NCI-H345 treated with DMSO at 0.1 percent for 48 hours (cell line): ENCODE measurements around the gene LMX1B.

Experiments used
- DNase-seq: peaks from one replicate; lab custom pipeline; 2025; ENCODE audit not compliant: unreplicated experiment; lab: John Stamatoyannopoulos, UW

LMX1B gene

GRCh38 chr9:126630458-126631237 is 16.9 kb downstream of the LMX1B start:
- peak; percentile 25 for DNase-seq

- no peak for DNase-seq
Observed at GRCh38 chr9:126631254-126631653, 17.5 kb downstream of the LMX1B start.

- no peak for DNase-seq
Observed at GRCh38 chr9:126633881-126634558, 20.3 kb downstream of the LMX1B start.

- DNase-seq: no peak
Observed at GRCh38 chr9:126635061-126635460, 21.3 kb downstream of the LMX1B start.

- DNase-seq: no peak
Observed at GRCh38 chr9:126635661-126636439, 22.1 kb downstream of the LMX1B start.

- DNase-seq: no peak
Observed at GRCh38 chr9:126636983-126637798, 23.5 kb downstream of the LMX1B start.

- no peak for DNase-seq
Observed at GRCh38 chr9:126638571-126639132, 24.9 kb downstream of the LMX1B start.

GRCh38 chr9:126639318-126640000 is 25.7 kb downstream of the LMX1B start:
- no peak for DNase-seq

GRCh38 chr9:126641118-126641851 is 27.6 kb downstream of the LMX1B start:
- DNase-seq: no peak

GRCh38 chr9:126642010-126642744 is 28.4 kb downstream of the LMX1B start:
- DNase-seq: no peak

- no peak for DNase-seq
Observed at GRCh38 chr9:126642839-126643238, 29.1 kb downstream of the LMX1B start.

GRCh38 chr9:126643945-126644527 is 30.3 kb downstream of the LMX1B start:
- DNase-seq: no peak

GRCh38 chr9:126646162-126646561 is 32.4 kb downstream of the LMX1B start:
- no peak for DNase-seq

- no peak for DNase-seq
Observed at GRCh38 chr9:126647585-126648411, 34.1 kb downstream of the LMX1B start.

- no peak for DNase-seq
Observed at GRCh38 chr9:126649477-126649876, 35.7 kb downstream of the LMX1B start.

- no peak for DNase-seq
Observed at GRCh38 chr9:126650404-126651341, 36.9 kb downstream of the LMX1B start.
